Neural progenitor cell (in vitro differentiated cells): ENCODE measurements around the gene RGMA. TPM values are rescaled to one million over a fixed set of nuclear protein-coding genes. Genes with fewer than 3 reads are reported as not detected.
A peak's percentile ranks its signal among the peaks of the same experiment; 100 is the strongest.

Experiments used
- DNase-seq: peaks from one replicate; pipeline ENCODE4 v3.0.0-alpha.2; 2016; ENCODE audit warnings: low spot score
- H2AFZ ChIP-seq: fragments of 200-600 bp; sonication (generic); replicated peaks from 2 replicates; pipeline ENCODE4 v1.6.1; 2016; ENCODE audit warnings: antibody characterized with exemption
- H3F3A ChIP-seq: fragments of 200-600 bp; sonication (generic); 2 replicates; pipeline ENCODE4 v1.6.1; 2016; ENCODE audit warnings: antibody characterized with exemption, low read depth
- H3K27ac ChIP-seq: fragments of 200-600 bp; sonication (generic); 2 replicates; pipeline ENCODE4 v1.5.1; 2016; ENCODE audit warnings: mild to moderate bottlenecking
- H3K27me3 ChIP-seq: fragments of 200-600 bp; sonication (generic); 2 replicates; pipeline ENCODE4 v1.6.1; 2016; ENCODE audit warnings: mild to moderate bottlenecking, moderate library complexity
- H3K36me3 ChIP-seq: fragments of 200-600 bp; sonication (generic); 2 replicates; pipeline ENCODE4 v1.5.1; 2016
- H3K4me1 ChIP-seq: fragments of 200-600 bp; sonication (generic); 2 replicates; pipeline ENCODE4 v1.6.1; 2016; ENCODE audit warnings: mixed run types
- H3K4me2 ChIP-seq: fragments of 200-600 bp; sonication (generic); 2 replicates; pipeline ENCODE4 v1.6.1; 2016
- H3K4me3 ChIP-seq: fragments of 200-600 bp; sonication (generic); 2 replicates; pipeline ENCODE4 v1.5.1; 2016
- H3K79me2 ChIP-seq: fragments of 200-600 bp; sonication (generic); 2 replicates; pipeline ENCODE4 v1.6.1; 2016; ENCODE audit warnings: low read depth
- H3K9ac ChIP-seq: fragments of 200-600 bp; sonication (generic); 2 replicates; pipeline ENCODE4 v1.6.1; 2016
- H3K9me3 ChIP-seq: fragments of 200-600 bp; sonication (generic); 2 replicates; pipeline ENCODE4 v1.5.1; 2016; ENCODE audit warnings: low read depth
- H4K20me1 ChIP-seq: fragments of 200-600 bp; sonication (generic); 2 replicates; pipeline ENCODE4 v1.6.1; 2016; ENCODE audit warnings: low read depth
- H3K27ac Mint-ChIP-seq: 3 replicates; pipeline ENCODE4 v1.8.0; 2021; ENCODE audit warnings: mixed read lengths
- H3K27me3 Mint-ChIP-seq: 2 replicates; pipeline ENCODE4 v1.8.0; 2022; ENCODE audit warnings: low read depth, mild to moderate bottlenecking, inconsistent platforms, moderate library complexity, mixed read lengths; ENCODE audit not compliant: insufficient read depth
- H3K36me3 Mint-ChIP-seq: 3 replicates; pipeline ENCODE4 v1.8.0; 2021; ENCODE audit warnings: mixed read lengths
- H3K4me1 Mint-ChIP-seq: 3 replicates; pipeline ENCODE4 v1.8.0; 2021; ENCODE audit warnings: mixed read lengths
- H3K4me3 Mint-ChIP-seq: 3 replicates; pipeline ENCODE4 v1.8.0; 2021; ENCODE audit warnings: mild to moderate bottlenecking, moderate library complexity, mixed read lengths
- H3K9me3 Mint-ChIP-seq: 3 replicates; pipeline ENCODE4 v1.8.0; 2020; ENCODE audit warnings: mixed read lengths
- CTCF ChIP-seq: fragments of 200-600 bp; sonication (generic); IDR thresholded peaks from 2 replicates; pipeline ENCODE4 v1.5.1; 2017; ENCODE audit warnings: antibody characterized with exemption, mild to moderate bottlenecking
- EZH2 ChIP-seq: fragments of 200-600 bp; sonication (generic); IDR thresholded peaks from 2 replicates; pipeline ENCODE4 v1.6.1; 2017; ENCODE audit warnings: antibody characterized with exemption, mild to moderate bottlenecking, moderate library complexity
- EZH2phosphoT487 ChIP-seq: fragments of 200-600 bp; sonication (generic); IDR thresholded peaks from 2 replicates; pipeline ENCODE4 v1.6.1; 2017; ENCODE audit warnings: antibody characterized with exemption
- total RNA-seq: library from RNA; depleted of rRNA; stranded (reverse); fragments of >200 nt; gene quantifications from 2 replicates; pipeline ENCODE4 v1.2.3, GENCODE V29; 2015; ENCODE audit warnings: low replicate concordance

Gene RGMA
- total RNA-seq, 1 donor from 2014 or later = 41.4 TPM

- H3K27ac ChIP-seq = peak overlapping the region; percentile 27
- peaks cover 37% of the 10 kb centered on the region for H3K36me3 Mint-ChIP-seq
- no peak for DNase-seq
Measured at GRCh38 chr15:93027413-93027812, 61.6 kb downstream of the RGMA start.

GRCh38 chr15:93026380-93026817 is 62.6 kb downstream of the RGMA start:
- no peaks in the 10 kb centered on the region for H3K9me3 Mint-ChIP-seq
- no peak overlapping the region for H3K9ac ChIP-seq
- H3K27me3 ChIP-seq = no peaks in the 10 kb centered on the region
- no peaks in the 10 kb centered on the region for H3K9me3 ChIP-seq
- no peak overlapping the region for H3K4me3 ChIP-seq
- peaks cover 27% of the 10 kb centered on the region for H3K79me2 ChIP-seq
- peaks cover 18% of the 10 kb centered on the region for H3K4me1 Mint-ChIP-seq
- H3F3A ChIP-seq = peaks cover 39% of the 10 kb centered on the region
- TF ChIP-seq CTCF (no peak), EZH2phosphoT487 (no peak), EZH2 (no peak)
- H3K27me3 Mint-ChIP-seq = peaks cover 2% of the 10 kb centered on the region
- H3K27ac ChIP-seq = peak overlapping the region; percentile 11
- no peak overlapping the region for H3K4me2 ChIP-seq
- peaks cover 42% of the 10 kb centered on the region for H4K20me1 ChIP-seq
- no peak overlapping the region for H3K27ac Mint-ChIP-seq
- no peak for DNase-seq
- H3K4me1 ChIP-seq = peaks cover 8% of the 10 kb centered on the region
- H2AFZ ChIP-seq = no peak overlapping the region
- peaks cover 46% of the 10 kb centered on the region for H3K36me3 Mint-ChIP-seq
- no peak overlapping the region for H3K4me3 Mint-ChIP-seq
- peaks cover 18% of the 10 kb centered on the region for H3K36me3 ChIP-seq

More at GRCh38 chr15:93027413-93027812, 61.6 kb downstream of the RGMA start:
- H2AFZ ChIP-seq = no peak overlapping the region
- H3K27me3 Mint-ChIP-seq = peaks cover 5% of the 10 kb centered on the region
- H3K4me2 ChIP-seq = no peak overlapping the region
- no peaks in the 10 kb centered on the region for H3K27me3 ChIP-seq
- H3K9me3 ChIP-seq = no peaks in the 10 kb centered on the region
- peaks cover 21% of the 10 kb centered on the region for H3K79me2 ChIP-seq
- H3K4me1 Mint-ChIP-seq = peaks cover 18% of the 10 kb centered on the region
- TF ChIP-seq CTCF (no peak), EZH2 (no peak), EZH2phosphoT487 (no peak)
- H3K4me3 Mint-ChIP-seq = no peak overlapping the region
- peaks cover 38% of the 10 kb centered on the region for H4K20me1 ChIP-seq
- no peaks in the 10 kb centered on the region for H3K9me3 Mint-ChIP-seq
- H3K4me3 ChIP-seq = no peak overlapping the region
- H3F3A ChIP-seq = peaks cover 38% of the 10 kb centered on the region
- H3K9ac ChIP-seq = no peak overlapping the region
- peaks cover 8% of the 10 kb centered on the region for H3K4me1 ChIP-seq
- H3K36me3 ChIP-seq = peaks cover 14% of the 10 kb centered on the region
- no peak overlapping the region for H3K27ac Mint-ChIP-seq

GRCh38 chr15:93025625-93025982 is 63.4 kb downstream of the RGMA start:
- H3K27ac ChIP-seq = no peak overlapping the region
- Mint-ChIP-seq H3K4me3 (no peak overlapping the region), H3K9me3 (no peaks in the 10 kb centered on the region), H3K4me1 (peaks cover 17% of the 10 kb centered on the region), H3K27me3 (peaks cover 2% of the 10 kb centered on the region), H3K36me3 (peaks cover 53% of the 10 kb centered on the region), H3K27ac (no peak overlapping the region)
- DNase-seq = no peak
- H3K36me3 ChIP-seq = peaks cover 26% of the 10 kb centered on the region
- no peaks in the 10 kb centered on the region for H3K27me3 ChIP-seq
- no peak overlapping the region for H2AFZ ChIP-seq
- H4K20me1 ChIP-seq = peaks cover 50% of the 10 kb centered on the region
- TF ChIP-seq CTCF = no peak
- TF ChIP-seq EZH2 = no peak
- no peak for TF ChIP-seq EZH2phosphoT487
- H3F3A ChIP-seq = peaks cover 44% of the 10 kb centered on the region
- no peak overlapping the region for H3K9ac ChIP-seq
- no peak overlapping the region for H3K4me2 ChIP-seq
- no peak overlapping the region for H3K4me3 ChIP-seq
- H3K4me1 ChIP-seq = peaks cover 8% of the 10 kb centered on the region
- peaks cover 35% of the 10 kb centered on the region for H3K79me2 ChIP-seq
- H3K9me3 ChIP-seq = no peaks in the 10 kb centered on the region
